Liver (tissue), 9 donors: ENCODE results near the gene DVL1. TPM values are rescaled to one million over a fixed set of nuclear protein-coding genes. Genes with fewer than 3 reads are reported as not detected.

Experiments used
- DNase-seq: peaks from one replicate; pipeline ENCODE4 v3.0.0-alpha.2; 2017; ENCODE audit warnings: low spot score
- H3K27ac ChIP-seq, 2 donors: one replicate each; pipeline ENCODE4 v1.7.0; 2013; ENCODE audit warnings: inconsistent platforms in 2 of 2, low read length in 2 of 2, control low read depth in 1 of 2, low read depth in 1 of 2, mild to moderate bottlenecking in 1 of 2
- H3K27me3 ChIP-seq, 4 donors: one replicate each; pipeline versions ENCODE4 v1.6.1 to v1.7.0; 2013; ENCODE audit warnings: low read length in 3 of 4, inconsistent platforms in 1 of 4, mild to moderate bottlenecking in 1 of 4, moderate library complexity in 1 of 4; ENCODE audit not compliant: control insufficient read depth in 4 of 4, insufficient read depth in 4 of 4
- H3K36me3 ChIP-seq, 4 donors: one replicate each; pipeline versions ENCODE4 v1.6.1 to v1.7.0; 2013; ENCODE audit warnings: low read length in 3 of 4, mild to moderate bottlenecking in 3 of 4, low read depth in 1 of 4, moderate library complexity in 1 of 4; ENCODE audit not compliant: control insufficient read depth in 4 of 4, insufficient read depth in 3 of 4
- H3K4me1 ChIP-seq, 4 donors: one replicate each; pipeline versions ENCODE4 v1.6.1 to v1.7.0; 2013; ENCODE audit warnings: low read length in 3 of 4, mild to moderate bottlenecking in 3 of 4, moderate library complexity in 1 of 4; ENCODE audit not compliant: control insufficient read depth in 4 of 4, insufficient read depth in 4 of 4
- H3K4me3 ChIP-seq, 3 donors: one replicate each; pipeline versions ENCODE4 v1.6.1 to v1.7.0; 2013; ENCODE audit warnings: low read length in 3 of 3, control low read depth in 1 of 3, low read depth in 1 of 3, mild to moderate bottlenecking in 1 of 3
- H3K9ac ChIP-seq, 2 donors: one replicate each; pipeline ENCODE4 v1.7.0; 2013; ENCODE audit warnings: low read length in 2 of 2, mild to moderate bottlenecking in 2 of 2, moderate library complexity in 2 of 2, control low read depth in 1 of 2, low read depth in 1 of 2
- H3K9me3 ChIP-seq, 4 donors: one replicate each; pipeline versions ENCODE4 v1.6.1 to v1.7.0; 2013; ENCODE audit warnings: low read length in 3 of 4; ENCODE audit not compliant: control insufficient read depth in 4 of 4
- FOXA1 ChIP-seq: IDR thresholded peaks from 2 replicates; pipeline ENCODE4 v1.6.1; 2016; ENCODE audit warnings: antibody characterized with exemption
- FOXA2 ChIP-seq: IDR thresholded peaks from 2 replicates; pipeline ENCODE4 v1.6.1; 2016; ENCODE audit warnings: antibody characterized with exemption
- GABPA ChIP-seq, 2 donors: IDR thresholded peaks in 1 of 2; conservative IDR thresholded peaks in 1 of 2; 2 replicates each; pipeline ENCODE4 v1.6.1; 2016; ENCODE audit warnings: antibody characterized with exemption in 2 of 2, mild to moderate bottlenecking in 1 of 2, moderate library complexity in 1 of 2
- HNF4A ChIP-seq, 2 donors: conservative IDR thresholded peaks; 2 replicates each; pipeline ENCODE4 v1.6.1; 2016; ENCODE audit warnings: antibody characterized with exemption in 2 of 2, mild to moderate bottlenecking in 2 of 2
- HNF4G ChIP-seq: IDR thresholded peaks from 2 replicates; pipeline ENCODE4 v1.6.1; 2016; ENCODE audit warnings: antibody characterized with exemption
- JUND ChIP-seq, 2 donors: IDR thresholded peaks; 2 replicates each; pipeline ENCODE4 v1.6.1; 2016; ENCODE audit warnings: antibody characterized with exemption in 2 of 2
- MAX ChIP-seq: IDR thresholded peaks from 2 replicates; pipeline ENCODE4 v1.6.1; 2016; ENCODE audit warnings: antibody characterized with exemption
- NR2F2 ChIP-seq: IDR thresholded peaks from 2 replicates; pipeline ENCODE4 v1.6.1; 2016; ENCODE audit warnings: antibody characterized with exemption
- RAD21 ChIP-seq, 2 donors: IDR thresholded peaks; 2 replicates each; pipeline ENCODE4 v1.6.1; 2016; ENCODE audit warnings: antibody characterized with exemption in 2 of 2, mild to moderate bottlenecking in 2 of 2
- REST ChIP-seq: IDR thresholded peaks from 2 replicates; pipeline ENCODE4 v1.6.1; 2016; ENCODE audit warnings: antibody characterized with exemption, mild to moderate bottlenecking
- SP1 ChIP-seq: IDR thresholded peaks from 2 replicates; pipeline ENCODE4 v1.6.1; 2018; ENCODE audit warnings: antibody characterized with exemption, mild to moderate bottlenecking
- YY1 ChIP-seq: IDR thresholded peaks from 2 replicates; pipeline ENCODE4 v1.6.1; 2016; ENCODE audit warnings: antibody characterized with exemption, mild to moderate bottlenecking
- ZBTB33 ChIP-seq: IDR thresholded peaks from 2 replicates; pipeline ENCODE4 v1.6.1; 2016; ENCODE audit warnings: antibody characterized with exemption
- WGBS: extraction: QIAGEN DNeasy Blood & Tissue Kit; methylation state at CpG from one replicate; pipeline ENCODE4 v1.1.7; 2013; 5-methylcytosine and 5-hydroxymethylcytosine counted together
- polyA plus RNA-seq, 2 donors: library from polyadenylated mRNA; stranded (reverse) in 1 of 2; unstranded in 1 of 2; fragments of 200-250 nt in 1 of 2; fragments of >200 nt in 1 of 2; fragmentation: Nextera tagmentation in 1 of 2; extraction: Ambion mirVana in 1 of 2; gene quantifications; one replicate each; pipeline versions ENCODE4 v1.2.1 to v1.2.3, GENCODE V29; 2013 to 2015
- total RNA-seq, 2 donors: library from RNA; depleted of rRNA; stranded (reverse); fragments of >200 nt; gene quantifications; one replicate each; pipeline ENCODE4 v1.2.3, GENCODE V29; 2014
- donor health status: healthy.
- donor health status: healthy.
- donor health status: healthy.
- donor health status: healthy.
- donor health status: healthy.

The DVL1 gene
- total and polyA plus RNA-seq, 4 donors = 5.7 to 41.2 (median 24.8) TPM

- TF ChIP-seq FOXA2 = no peak
- no peak for TF ChIP-seq ZBTB33
- TF ChIP-seq GABPA (IDR thresholded peaks at IDR 0.05 in 1 of 2, conservative IDR thresholded peaks at IDR 0.05 in 1 of 2) = no peak
- no peak for TF ChIP-seq NR2F2
- no peak for TF ChIP-seq HNF4A (conservative IDR thresholded peaks at IDR 0.05)
- TF ChIP-seq YY1 = no peak
Measured at GRCh38 chr1:1398677-1399186, 49.5 kb upstream of the DVL1 start (continued).

GRCh38 chr1:1397839-1398523, 48.8 kb upstream of the DVL1 start:
- peak; percentile 5 for TF ChIP-seq SP1
- no peak for TF ChIP-seq ZBTB33
- TF ChIP-seq HNF4G = no peak
- TF ChIP-seq REST = peak; percentile 13
- peak in 1 of 2 donors; percentile 67 for TF ChIP-seq GABPA (IDR thresholded peaks at IDR 0.05 in 1 of 2, conservative IDR thresholded peaks at IDR 0.05 in 1 of 2)
- TF ChIP-seq JUND (IDR thresholded peaks at IDR 0.05) = no peak
- TF ChIP-seq HNF4A (conservative IDR thresholded peaks at IDR 0.05) = peak; percentile 10 to 12
- TF ChIP-seq FOXA1 = no peak
- peak in 1 of 2 donors; percentile 20 for TF ChIP-seq RAD21 (IDR thresholded peaks at IDR 0.05)
- peak; percentile 28 for TF ChIP-seq YY1
- peak; percentile 49 for TF ChIP-seq MAX
- Histone ChIP-seq H3K36me3 (peaks cover 20 to 40% (median 32%) of the 10 kb centered on the region in 4 donors), H3K4me3 (peak overlapping the region; percentile 92 to 96 (median 96)), H3K27ac (peak overlapping the region in 1 of 2 donors; percentile 73), H3K4me1 (peaks cover 4 to 50% (median 40%) of the 10 kb centered on the region in 4 donors), H3K9me3 (no peaks in the 10 kb centered on the region), H3K27me3 (no peaks in the 10 kb centered on the region), H3K9ac (peak overlapping the region; percentile 46 to 72)
- 41% methylated on average over 19 of the region's 19 CpGs for WGBS
- DNase-seq = peak; percentile 43
